HCT116 (cell line): ENCODE measurements around the gene TMEM94. TPM values are rescaled to one million over a fixed set of nuclear protein-coding genes. Genes with fewer than 3 reads are reported as not detected.

ENCODE experiments used
- ATAC-seq: fragments of 200-7000 bp; cut with Tn5 transposase; 2 replicates; pipeline ENCODE4 v1.9.1; 2020; ENCODE audit warnings: mild to moderate bottlenecking, moderate library complexity
- BruUV-seq: library from RNA; stranded (reverse); fragments of 400-500 nt; replicated peaks from 2 replicates; lab custom pipeline; 2021; lab: Mats Ljungman, UMichigan
- CTCF ChIA-PET: fragments of 300-600 bp; sonication (Branson Sonifier 250); formaldehyde crosslinking; loops from one replicate; lab custom pipeline; 2021; ENCODE audit warnings: antibody characterized with exemption; lab: Charles Lee
- POLR2A ChIA-PET: fragments of 300-600, 350-600 bp; sonication (Branson Sonifier 250); formaldehyde crosslinking; loops from one replicate; lab custom pipeline; 2021; ENCODE audit warnings: antibody characterized with exemption; lab: Charles Lee
- RAD21 ChIA-PET, 2 experiments: fragments of 300-600 bp; sonication (Branson Sonifier 250); formaldehyde crosslinking; loops; one replicate each; lab custom pipeline; 2023; ENCODE audit warnings: low total read pairs in 2 of 2; ENCODE audit not compliant: uncharacterized antibody in 2 of 2, unreplicated experiment in 2 of 2, low non-redundant PET in 1 of 2; lab: Charles Lee
- DNase-seq: peaks from one replicate; pipeline ENCODE4 v3.0.0-alpha.2; 2010; ENCODE audit warnings: low read depth, low spot score
- H2AFZ ChIP-seq: fragments of 200-600 bp; shearing (Covaris generic), sonication (generic); 2 replicates; pipeline ENCODE4 v1.6.1; 2017; ENCODE audit warnings: low read depth, mixed run types, mixed read lengths, antibody characterized with exemption, low read length; ENCODE audit not compliant: poor library complexity, severe bottlenecking
- H3K27ac ChIP-seq: 2 replicates; pipeline ENCODE4 v1.5.1; 2012; ENCODE audit warnings: low read depth, low read length
- H3K27me3 ChIP-seq: fragments of 200-600 bp; sonication (generic); 2 replicates; pipeline ENCODE4 v1.6.1; 2016; ENCODE audit warnings: mixed run types, low read length, mixed read lengths; ENCODE audit not compliant: insufficient read depth
- H3K36me3 ChIP-seq, 2 experiments: fragments of 200-500 bp in 1 of 2; fragments of 200-600 bp in 1 of 2; sonication (Bioruptor generic) in 1 of 2; sonication (generic) in 1 of 2; 2 replicates each; pipeline versions ENCODE4 v1.5.1 to v1.6.1; 2014 to 2016; ENCODE audit warnings: low read length in 2 of 2, inconsistent platforms in 1 of 2, mixed read lengths in 1 of 2, mixed run types in 1 of 2; ENCODE audit not compliant: insufficient read depth in 2 of 2, control insufficient read depth in 1 of 2
- H3K4me1 ChIP-seq, 2 experiments: fragments of 200-600 bp in 1 of 2; sonication (generic) in 1 of 2; 2 replicates each; pipeline versions ENCODE4 v1.5.1 to v1.6.1; 2012 to 2017; ENCODE audit warnings: low read length in 2 of 2, inconsistent platforms in 1 of 2, mild to moderate bottlenecking in 1 of 2, mixed read lengths in 1 of 2, mixed run types in 1 of 2, moderate library complexity in 1 of 2; ENCODE audit not compliant: insufficient read depth in 2 of 2, control insufficient read depth in 1 of 2
- H3K4me2 ChIP-seq: fragments of 200-600 bp; sonication (generic); 2 replicates; pipeline ENCODE4 v1.6.1; 2017; ENCODE audit warnings: mixed run types, low read length, mixed read lengths
- H3K4me3 ChIP-seq, 2 experiments: fragments of 200-600 bp in 1 of 2; sonication (generic) in 1 of 2; replicated peaks in 1 of 2; 2 replicates each; pipeline ENCODE4 v1.5.1; 2011 to 2016; ENCODE audit warnings: low read length in 2 of 2, control low read depth in 1 of 2, low read depth in 1 of 2, mild to moderate bottlenecking in 1 of 2, mixed read lengths in 1 of 2, mixed run types in 1 of 2
- H3K79me2 ChIP-seq: fragments of 200-600 bp; sonication (generic); 2 replicates; pipeline ENCODE4 v1.6.1; 2017; ENCODE audit warnings: mild to moderate bottlenecking, mixed run types, low read length, moderate library complexity, mixed read lengths; ENCODE audit not compliant: insufficient read depth
- H3K9ac ChIP-seq: fragments of 200-600 bp; sonication (generic); 2 replicates; pipeline ENCODE4 v1.6.1; 2016; ENCODE audit warnings: low read length, mixed read lengths
- H3K9me2 ChIP-seq: fragments of 200-600 bp; sonication (generic), shearing (Covaris generic); 2 replicates; pipeline ENCODE4 v1.6.1; 2017; ENCODE audit warnings: mixed run types, mild to moderate bottlenecking, moderate library complexity; ENCODE audit not compliant: insufficient read depth
- H3K9me3 ChIP-seq, 2 experiments: fragments of 200-500 bp in 1 of 2; fragments of 200-600 bp in 1 of 2; sonication (Bioruptor generic) in 1 of 2; sonication (generic) in 1 of 2; 2 replicates each; pipeline ENCODE4 v1.6.1; 2014 to 2017; ENCODE audit warnings: low read length in 2 of 2, mixed read lengths in 2 of 2, inconsistent platforms in 1 of 2, low read depth in 1 of 2, mild to moderate bottlenecking in 1 of 2, mixed run types in 1 of 2, moderate library complexity in 1 of 2; ENCODE audit not compliant: control insufficient read depth in 1 of 2, insufficient read depth in 1 of 2
- H4K20me1 ChIP-seq: fragments of 200-600 bp; sonication (generic), shearing (Covaris generic); 2 replicates; pipeline ENCODE4 v1.6.1; 2017; ENCODE audit warnings: mixed run types, mild to moderate bottlenecking, moderate library complexity; ENCODE audit not compliant: insufficient read depth
- ATF3 ChIP-seq: IDR thresholded peaks from 2 replicates; pipeline ENCODE4 v1.6.1; 2012
- CBX3 ChIP-seq: IDR thresholded peaks from 2 replicates; pipeline ENCODE4 v1.6.1; 2012; ENCODE audit warnings: low read depth
- CEBPB ChIP-seq: IDR thresholded peaks from 2 replicates; pipeline ENCODE4 v1.6.1; 2012; ENCODE audit warnings: low read depth
- CTCF ChIP-seq, 3 experiments: fragments of 200-600 bp in 1 of 3; sonication (generic) in 1 of 3; IDR thresholded peaks in 2 of 3; conservative IDR thresholded peaks in 1 of 3; 2 replicates each; pipeline ENCODE4 v1.5.1; 2012 to 2017; ENCODE audit warnings: low read depth in 2 of 3, low read length in 2 of 3, antibody characterized with exemption in 1 of 3, borderline replicate concordance in 1 of 3, control low read depth in 1 of 3, mild to moderate bottlenecking in 1 of 3, mixed read lengths in 1 of 3, mixed run types in 1 of 3, moderate library complexity in 1 of 3; ENCODE audit not compliant: insufficient read depth in 1 of 3
- ELF1 ChIP-seq: IDR thresholded peaks from 2 replicates; pipeline ENCODE4 v1.6.1; 2012; ENCODE audit warnings: low read depth, borderline replicate concordance
- EZH2 ChIP-seq: fragments of 200-600 bp; sonication (generic); IDR thresholded peaks from 2 replicates; pipeline ENCODE4 v1.6.1; 2017; ENCODE audit warnings: antibody characterized with exemption, mixed run types
- FOSL1 ChIP-seq: IDR thresholded peaks from 2 replicates; pipeline ENCODE4 v1.6.1; 2012; ENCODE audit warnings: low read depth
- JUND ChIP-seq: IDR thresholded peaks from 2 replicates; pipeline ENCODE4 v1.6.1; 2012
- MAX ChIP-seq: IDR thresholded peaks from 2 replicates; pipeline ENCODE4 v1.6.1; 2012
- POLR2A ChIP-seq: IDR thresholded peaks from 2 replicates; pipeline ENCODE4 v1.7.0; 2011; ENCODE audit warnings: borderline replicate concordance; ENCODE audit not compliant: insufficient read depth, insufficient read length; ENCODE audit errors: extremely low read depth
- POLR2AphosphoS5 ChIP-seq: IDR thresholded peaks from 2 replicates; pipeline ENCODE4 v1.6.1; 2011; ENCODE audit warnings: mild to moderate bottlenecking, low read depth, low read length, moderate library complexity
- RAD21 ChIP-seq: IDR thresholded peaks from 2 replicates; pipeline ENCODE4 v1.6.1; 2012; ENCODE audit warnings: low read depth, mild to moderate bottlenecking
- REST ChIP-seq: IDR thresholded peaks from 2 replicates; pipeline ENCODE4 v1.6.1; 2012; ENCODE audit warnings: low read depth
- SIN3A ChIP-seq: IDR thresholded peaks from 2 replicates; pipeline ENCODE4 v1.6.1; 2012; ENCODE audit warnings: low read depth
- SP1 ChIP-seq: IDR thresholded peaks from 2 replicates; pipeline ENCODE4 v1.6.1; 2012; ENCODE audit warnings: low read depth
- TCF7L2 ChIP-seq: IDR thresholded peaks from 2 replicates; pipeline ENCODE4 v1.7.0; 2011; ENCODE audit warnings: borderline replicate concordance, inconsistent platforms; ENCODE audit not compliant: insufficient read depth, insufficient read length; ENCODE audit errors: extremely low read depth
- YY1 ChIP-seq: IDR thresholded peaks from 2 replicates; pipeline ENCODE4 v1.6.1; 2011; ENCODE audit warnings: low read length, low read depth, moderate library complexity, mild to moderate bottlenecking; ENCODE audit not compliant: insufficient replicate concordance; ENCODE audit errors: extremely low read depth
- ZBTB33 ChIP-seq: IDR thresholded peaks from 2 replicates; pipeline ENCODE4 v1.6.1; 2011; ENCODE audit warnings: mild to moderate bottlenecking, low read length, moderate library complexity; ENCODE audit not compliant: insufficient replicate concordance; ENCODE audit errors: extremely low read depth
- ZNF274 ChIP-seq: fragments of 200-500 bp; sonication (Bioruptor generic); IDR thresholded peaks from 2 replicates; pipeline ENCODE4 v1.6.1; 2014; ENCODE audit warnings: mild to moderate bottlenecking, low read depth, low read length, inconsistent platforms
- intact Hi-C: fragments of 100-400 bp; cut with micrococcal nuclease; formaldehyde crosslinking; loops from 2 replicates; pipeline ENCODE4 v1.10.0; 2022
- total RNA-seq: library from RNA; stranded (reverse); gene quantifications from one replicate; pipeline ENCODE4 v1.2.1, GENCODE V29; 2021; ENCODE audit not compliant: unreplicated experiment

TMEM94 gene
- total RNA-seq, 1 experiment from 2014 or later, result 75.4 TPM

GRCh38 chr17:75482098-75482942, 25.9 kb downstream of the TMEM94 start:
- H2AFZ ChIP-seq, result no peak overlapping the region
- H3K27me3 ChIP-seq, result no peaks in the 10 kb centered on the region
- H3K36me3 ChIP-seq, result no peaks in the 10 kb centered on the region
- ATAC-seq (no peak), DNase-seq (no peak)
- H3K9me2 ChIP-seq, result no peaks in the 10 kb centered on the region
- H3K4me1 ChIP-seq, result no peaks in the 10 kb centered on the region
- CTCF ChIA-PET, result no interaction called here
- no peak overlapping the region for H3K4me2 ChIP-seq
- POLR2A ChIA-PET, result interaction anchor here (1.1 kb wide), 1 partner anchor 17 kb away, joined by 5 read pairs; no protein-coding TSS in a partner anchor
- no peak overlapping the region for H3K4me3 ChIP-seq
- no peaks in the 10 kb centered on the region for H3K79me2 ChIP-seq
- intact Hi-C loops, result no loop called here
- no peaks in the 10 kb centered on the region for H3K9me3 ChIP-seq
- no peak for TF ChIP-seq TCF7L2
- no peak for TF ChIP-seq CBX3
- no peak for TF ChIP-seq FOSL1
- TF ChIP-seq ATF3, result no peak
- no peak for TF ChIP-seq EZH2
- TF ChIP-seq POLR2AphosphoS5, result no peak
- no peak for TF ChIP-seq REST
- TF ChIP-seq ELF1, result no peak
- TF ChIP-seq SP1, result no peak
- no peak for TF ChIP-seq RAD21
- TF ChIP-seq SIN3A, result no peak
- TF ChIP-seq JUND, result no peak
- no peak for TF ChIP-seq POLR2A
- TF ChIP-seq YY1, result no peak
- TF ChIP-seq ZNF274, result no peak
- TF ChIP-seq ZBTB33, result no peak
- no peak for TF ChIP-seq CTCF (IDR thresholded peaks at IDR 0.05 in 2 of 3, conservative IDR thresholded peaks at IDR 0.05 in 1 of 3; ENCODE audit: borderline replicate concordance in 1 of 3, insufficient read depth in 1 of 3, low read depth in 2 of 3, low read length in 2 of 3)
- no peak for TF ChIP-seq MAX
- no peak for TF ChIP-seq CEBPB
- no peaks in the 10 kb centered on the region for H4K20me1 ChIP-seq
- RAD21 ChIA-PET, result no interaction called here
- BruUV-seq, result no TSS peak
- H3K9ac ChIP-seq, result no peak overlapping the region
- H3K27ac ChIP-seq, result no peak overlapping the region
